ENCODE data around the gene CHD1.

CHD1 gene

DNA sequence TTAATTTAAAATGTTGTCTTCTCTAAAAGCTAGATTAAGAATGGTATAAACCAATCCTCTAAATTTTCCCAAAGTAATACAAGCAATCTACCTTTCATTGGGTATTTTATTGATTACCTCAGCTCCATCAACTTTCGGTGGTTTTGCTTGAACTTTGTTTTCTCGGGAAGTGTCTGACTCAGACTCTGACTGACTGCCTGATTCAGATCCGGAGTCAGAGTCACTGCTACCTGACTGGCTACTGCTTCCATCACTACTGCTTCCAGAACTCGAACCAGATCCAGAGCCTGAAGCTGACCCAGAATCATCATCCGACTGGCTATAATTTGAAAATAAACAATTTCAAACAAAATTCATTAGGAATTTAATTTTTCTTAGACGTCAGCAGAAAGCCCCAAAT, 24.0 kb downstream of the CHD1 start:
- no peak for DNase-seq (ENCODE audit: low read depth in 2 of 2)

DNA sequence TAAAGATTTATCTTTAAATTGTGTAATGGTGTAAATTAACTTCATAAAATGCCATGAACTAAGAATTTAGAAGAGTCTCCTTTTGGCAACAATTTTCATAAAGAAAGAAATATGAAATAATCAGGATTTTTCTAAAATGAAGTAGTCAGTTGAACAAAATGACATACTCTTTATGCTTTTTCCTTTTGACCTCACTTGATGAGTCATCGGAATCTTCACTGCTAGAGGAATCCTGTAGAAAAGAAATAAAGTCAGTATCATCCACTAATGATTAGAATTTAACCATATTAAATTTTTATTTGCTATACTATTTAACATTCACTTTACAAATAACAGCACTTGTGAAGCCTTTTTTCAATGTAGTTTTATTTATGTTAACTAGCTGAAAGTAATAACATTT, 26.1 kb downstream of the CHD1 start:
- DNase-seq (ENCODE audit: low read depth in 2 of 2), result no peak

DNA sequence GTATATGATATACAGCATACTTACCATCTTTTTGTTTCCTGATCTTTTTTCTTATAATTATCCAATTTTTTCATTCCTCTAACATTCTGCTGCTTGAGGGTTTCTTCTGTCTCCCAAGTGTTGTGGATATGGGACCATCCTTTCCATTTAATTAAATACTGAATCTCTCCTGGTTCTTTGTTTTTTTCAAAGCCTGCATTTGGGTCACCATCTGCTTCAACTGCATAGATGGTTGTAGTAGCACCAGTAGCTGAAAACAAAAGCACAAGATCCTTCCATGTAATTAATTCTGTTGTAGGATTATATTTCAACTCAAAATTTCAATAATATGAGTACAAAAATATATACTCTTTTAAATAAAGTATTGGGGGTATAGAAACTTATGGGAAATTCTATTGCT, 29.4 kb downstream of the CHD1 start:
- no peak for DNase-seq (ENCODE audit: low read depth in 2 of 2)

DNA sequence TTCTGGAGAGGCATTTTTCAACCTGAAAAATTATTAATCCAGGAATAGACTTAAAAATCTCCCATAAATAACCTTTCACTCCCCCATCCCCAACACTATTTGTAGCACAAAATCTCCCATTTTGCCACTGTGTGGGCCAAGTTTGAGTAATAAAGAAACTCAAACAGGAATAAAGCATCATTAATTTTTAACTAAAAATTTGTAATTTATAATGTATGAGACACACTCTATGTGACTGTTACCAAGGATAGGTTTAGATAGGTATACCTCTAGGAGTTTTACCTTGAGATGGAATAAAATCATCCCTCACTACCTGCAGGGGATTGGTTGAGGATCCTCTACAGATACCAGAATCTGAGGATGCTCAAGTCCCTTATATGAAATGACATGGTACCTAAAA, 30.1 kb downstream of the CHD1 start:
- no peak for DNase-seq (ENCODE audit: low read depth in 2 of 2)

DNA sequence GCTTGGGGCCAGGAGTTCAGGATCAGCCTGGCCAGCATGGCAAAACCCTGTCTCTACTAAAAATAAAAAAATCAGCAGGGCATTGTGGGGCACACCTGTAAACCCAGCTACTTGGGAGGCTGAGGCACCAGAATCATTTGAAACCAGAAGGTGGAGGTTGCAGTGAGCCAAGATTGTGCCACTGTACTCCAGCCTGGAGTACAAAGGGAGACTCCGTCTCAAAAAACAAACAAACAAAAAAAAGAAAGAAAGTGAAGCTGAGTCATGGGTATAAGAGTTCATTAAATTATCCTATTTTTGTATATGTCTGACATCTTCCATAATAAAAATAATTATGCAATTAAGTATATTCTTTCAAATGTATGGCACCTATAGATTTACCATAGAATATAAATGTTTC, 37.2 kb downstream of the CHD1 start:
- no peak for DNase-seq (ENCODE audit: low read depth in 2 of 2)

DNA sequence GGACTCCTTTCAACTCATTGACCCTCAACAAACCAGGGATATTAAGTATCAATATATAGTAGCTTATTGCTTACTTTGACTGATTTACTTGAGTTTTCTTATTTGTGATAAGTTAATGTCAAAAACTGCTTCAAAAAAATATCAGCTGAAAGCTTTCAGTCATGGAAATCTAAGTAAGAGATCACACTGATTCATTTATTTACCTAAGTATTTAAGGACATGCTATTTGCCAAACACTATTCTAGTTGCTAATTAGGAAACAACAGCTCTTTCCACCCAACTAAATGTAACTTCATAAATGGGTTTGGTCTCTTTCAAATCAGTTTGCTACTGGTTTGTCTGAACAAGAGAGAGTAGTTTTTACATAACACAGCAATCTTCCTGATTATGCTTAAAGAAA, 48.2 kb downstream of the CHD1 start:
- DNase-seq (ENCODE audit: low read depth in 2 of 2), result no peak

DNA sequence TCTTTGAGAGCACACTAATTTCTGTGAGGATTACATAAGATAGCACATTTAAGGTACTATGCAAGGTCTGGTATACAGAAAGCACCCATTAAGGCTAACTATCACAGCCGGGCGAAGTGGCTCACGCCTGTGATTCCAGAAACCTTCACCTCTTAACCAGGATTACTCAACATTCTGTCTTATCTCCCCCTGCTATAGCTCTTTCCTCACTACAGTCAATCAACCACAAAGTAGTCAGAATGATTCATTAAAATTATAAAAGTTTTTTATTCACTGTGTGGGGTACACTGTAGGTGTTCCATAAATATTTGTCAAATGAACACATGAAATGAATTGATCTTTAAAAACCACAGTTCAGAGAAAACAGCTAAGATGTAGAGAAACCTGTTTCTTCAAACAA, 48.7 kb downstream of the CHD1 start:
- DNase-seq (ENCODE audit: low read depth in 2 of 2), result no peak

DNA sequence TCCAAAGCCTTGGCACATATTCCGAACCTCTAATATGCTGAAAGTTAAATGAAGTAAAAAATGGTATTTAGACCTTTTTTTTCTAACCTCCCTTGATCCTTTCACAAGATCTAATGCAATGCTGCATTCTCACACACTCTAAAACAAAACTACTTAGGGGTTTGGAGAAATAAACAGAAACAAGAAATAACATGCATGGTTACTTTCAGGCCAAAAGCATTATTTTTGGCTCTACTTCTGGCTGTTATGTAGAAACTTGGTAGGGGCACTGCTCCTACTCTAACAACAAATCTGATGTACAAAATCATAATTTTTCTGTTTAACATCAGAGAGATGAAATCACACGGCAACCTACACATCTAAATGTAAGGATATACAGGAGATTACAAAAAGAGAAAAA, 51.2 kb downstream of the CHD1 start:
- no peak for DNase-seq (ENCODE audit: low read depth in 2 of 2)

DNA sequence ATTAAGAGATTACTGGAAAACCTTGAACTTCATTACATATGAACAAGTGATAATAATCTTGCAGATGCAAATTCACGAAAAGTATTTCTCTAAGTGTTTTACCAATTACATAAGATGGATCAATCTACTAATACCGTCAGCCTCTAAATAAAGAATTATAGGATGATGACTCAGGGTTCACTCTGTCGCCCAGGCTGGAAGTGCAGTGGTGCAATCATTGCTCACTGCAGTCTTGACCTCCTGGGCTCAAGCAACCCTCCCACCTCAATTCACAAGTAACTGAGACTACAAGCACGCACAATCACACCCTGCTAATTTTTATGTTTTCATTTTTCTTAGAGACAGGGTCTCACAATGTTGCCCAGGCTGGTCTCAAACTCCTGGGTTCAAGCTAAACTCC, 56.1 kb downstream of the CHD1 start:
- DNase-seq (ENCODE audit: low read depth in 2 of 2), result no peak

DNA sequence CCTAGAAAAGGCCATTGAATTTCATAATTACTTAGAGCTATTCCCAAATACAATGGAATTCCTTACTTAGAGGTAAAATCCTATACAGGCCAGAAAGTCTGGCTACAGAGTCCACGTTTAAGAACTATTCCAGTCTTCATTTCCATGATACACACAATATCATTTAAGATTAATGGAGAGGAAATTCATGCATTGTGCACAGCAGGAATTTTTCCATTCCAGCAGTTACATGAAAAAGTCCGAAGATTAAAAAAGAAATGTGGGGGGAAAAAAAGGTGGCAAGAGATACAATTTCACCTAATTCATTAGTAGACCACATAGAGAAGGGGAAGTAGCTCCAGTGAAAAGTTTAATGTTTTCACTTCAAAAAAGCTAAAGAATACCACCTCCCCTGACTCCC, 63.1 kb downstream of the CHD1 start:
- no peak for DNase-seq (ENCODE audit: low read depth in 2 of 2)

DNA sequence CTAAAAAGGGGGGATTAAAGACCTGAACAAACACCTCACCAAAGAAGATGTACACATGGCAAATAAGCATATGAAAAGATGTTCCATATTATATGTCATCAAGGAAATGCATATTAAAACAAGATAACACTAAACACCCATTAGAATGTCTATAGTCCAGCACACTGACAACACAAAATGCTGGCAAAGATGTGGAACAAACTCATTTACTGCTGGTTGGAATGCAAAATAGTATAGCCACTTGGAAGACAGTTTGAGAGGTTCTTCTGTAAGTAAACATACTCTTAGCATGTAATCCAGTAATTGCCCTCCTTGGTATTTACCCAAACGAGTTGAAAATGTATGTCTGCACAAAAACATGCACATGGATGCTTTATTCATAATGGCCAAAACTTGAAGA, 81.8 kb downstream of the CHD1 start:
- no peak for DNase-seq (ENCODE audit: low read depth in 2 of 2)

DNA sequence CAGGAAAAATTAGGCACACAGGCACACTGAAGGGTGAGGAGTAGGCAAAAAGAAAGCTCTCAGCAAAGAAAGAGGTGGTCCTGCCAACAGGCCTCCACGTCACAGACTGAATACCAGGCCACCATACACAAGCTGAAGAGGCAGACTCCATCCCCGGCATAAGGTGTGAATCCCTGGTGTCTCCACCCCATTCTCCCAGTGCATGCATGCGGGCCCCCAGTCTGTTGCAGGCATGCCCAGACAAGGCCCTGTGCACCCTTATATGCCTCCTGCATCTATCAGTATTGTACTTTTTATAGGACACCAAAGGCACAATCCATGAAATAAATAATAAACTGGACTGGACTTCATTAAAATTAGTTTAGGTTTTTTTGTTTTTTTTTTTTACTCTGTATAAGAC, 82.3 kb downstream of the CHD1 start:
- DNase-seq (ENCODE audit: low read depth in 2 of 2), result no peak

DNA sequence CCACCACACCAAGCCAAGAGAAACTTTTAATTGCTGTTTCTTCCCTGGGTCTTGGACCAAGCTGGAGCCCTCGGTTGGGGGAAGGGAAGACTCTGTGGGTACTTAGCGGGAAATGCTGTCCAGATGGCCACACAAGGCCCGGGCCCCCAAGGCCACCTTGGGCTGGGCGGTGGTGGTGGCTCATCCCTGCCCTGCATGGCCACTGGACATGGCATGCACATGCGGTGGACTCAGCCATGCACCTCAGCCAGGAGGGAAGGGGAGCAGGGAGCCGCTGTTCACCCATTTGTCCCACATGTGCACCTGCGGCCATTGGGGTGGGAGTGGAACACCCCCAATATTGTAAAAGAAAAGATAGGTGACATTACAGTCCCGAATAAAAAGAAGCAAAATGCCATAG, 82.9 kb downstream of the CHD1 start:
- DNase-seq (ENCODE audit: low read depth in 2 of 2), result no peak

DNA sequence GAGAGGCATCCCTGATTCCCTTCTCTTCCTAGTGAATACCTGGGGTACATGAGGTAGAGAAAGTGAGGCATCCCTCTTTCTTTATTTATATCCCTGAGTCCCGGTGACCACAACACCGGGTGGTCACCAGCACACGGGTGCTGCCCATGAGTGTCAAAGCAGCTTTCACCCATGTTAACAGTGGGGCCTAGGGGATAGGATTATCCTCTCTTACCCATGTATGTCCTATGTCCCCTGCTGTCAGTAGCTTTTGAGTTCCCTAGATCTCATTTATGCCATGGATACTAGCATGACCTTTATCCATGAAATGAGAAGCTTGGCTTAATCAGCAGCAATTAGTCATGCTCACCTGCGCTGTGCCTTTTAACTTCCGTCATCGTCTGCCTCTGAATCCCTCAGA, 83.9 kb downstream of the CHD1 start:
- no peak for DNase-seq (ENCODE audit: low read depth in 2 of 2)

DNA sequence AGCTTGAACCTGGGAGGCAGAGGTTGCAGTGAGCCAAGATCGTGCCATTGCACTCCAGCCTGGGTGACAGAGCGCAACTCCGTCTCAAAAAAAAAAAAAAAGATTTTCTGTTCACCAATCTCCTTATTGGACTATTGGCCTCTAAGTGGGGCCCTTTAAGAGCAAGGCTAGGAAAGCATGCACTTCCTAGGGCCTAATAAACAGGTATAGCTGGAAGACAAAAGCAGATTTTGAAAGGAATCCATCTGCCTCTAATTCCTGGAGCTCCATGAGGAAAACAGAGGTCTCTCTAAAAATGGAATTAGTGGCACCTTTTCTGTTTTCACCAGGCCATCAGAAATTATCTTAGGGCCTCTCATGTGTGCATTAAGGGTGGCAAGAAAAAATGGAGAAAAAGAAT, 85.3 kb downstream of the CHD1 start:
- DNase-seq (ENCODE audit: low read depth in 2 of 2), result no peak

DNA sequence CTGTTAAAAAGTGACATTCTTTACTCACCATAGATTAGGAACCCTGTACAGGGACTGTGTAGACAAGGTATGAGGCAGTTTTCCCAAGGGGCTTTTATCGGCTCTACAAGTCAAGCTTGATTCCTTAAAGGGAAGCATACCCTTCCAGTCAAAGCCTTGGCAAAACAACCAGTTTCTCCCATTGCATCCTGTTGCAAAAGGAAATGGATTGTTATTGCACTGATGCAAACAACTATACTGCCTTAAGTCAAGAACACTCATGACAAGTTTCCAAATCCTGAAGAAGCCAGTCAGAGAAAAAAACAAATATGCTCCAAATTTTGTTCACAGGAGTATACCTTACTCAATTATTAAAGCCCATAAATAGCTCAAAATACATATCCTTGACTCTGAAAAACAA, 87.9 kb downstream of the CHD1 start:
- no peak for DNase-seq (ENCODE audit: low read depth in 2 of 2)

DNA sequence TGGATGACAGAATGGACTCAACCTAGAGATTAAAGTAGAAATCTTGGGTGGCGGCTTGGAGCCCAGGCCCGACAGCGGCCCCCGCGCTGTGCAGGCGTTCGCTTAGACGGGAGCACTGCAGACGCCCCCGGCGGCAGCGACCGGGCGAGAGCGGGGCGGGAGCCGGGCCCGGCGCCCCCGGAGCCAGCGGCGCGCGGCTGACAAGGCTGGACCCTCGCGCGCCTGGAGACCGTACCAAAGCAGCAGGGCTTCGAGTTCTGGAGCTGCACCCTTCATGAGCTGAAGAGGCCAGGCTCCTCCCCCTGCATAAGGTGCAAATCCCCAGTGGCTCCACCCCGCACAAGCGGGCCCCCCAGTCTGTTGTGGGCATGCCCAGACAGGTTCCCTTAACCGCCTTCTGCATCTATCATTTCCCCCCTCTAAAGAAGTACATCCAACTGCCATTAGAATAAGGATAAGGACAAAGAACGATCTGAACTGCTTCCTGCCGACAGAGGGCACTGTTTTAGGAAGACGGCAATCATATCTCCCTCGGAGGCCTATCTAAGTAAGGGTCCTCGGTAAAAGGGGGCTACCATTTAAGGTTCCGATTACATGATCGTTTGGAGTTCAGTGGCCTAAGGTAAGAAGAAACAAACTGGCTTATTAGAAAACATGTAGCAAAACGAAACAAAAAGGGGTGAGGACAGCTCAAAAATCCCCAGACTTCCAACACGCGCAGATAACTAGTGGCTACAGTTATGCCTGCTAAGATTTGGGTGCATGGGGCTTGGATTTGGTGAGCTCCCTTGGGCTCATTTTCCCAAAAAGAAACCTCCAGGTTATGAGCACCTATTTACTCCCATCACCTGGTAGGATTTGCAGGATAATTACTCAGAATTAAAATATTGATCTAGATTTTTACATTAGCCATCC, 89.1 kb downstream of the CHD1 start:
- DNase-seq (ENCODE audit: low read depth in 2 of 2), result no peak

DNA sequence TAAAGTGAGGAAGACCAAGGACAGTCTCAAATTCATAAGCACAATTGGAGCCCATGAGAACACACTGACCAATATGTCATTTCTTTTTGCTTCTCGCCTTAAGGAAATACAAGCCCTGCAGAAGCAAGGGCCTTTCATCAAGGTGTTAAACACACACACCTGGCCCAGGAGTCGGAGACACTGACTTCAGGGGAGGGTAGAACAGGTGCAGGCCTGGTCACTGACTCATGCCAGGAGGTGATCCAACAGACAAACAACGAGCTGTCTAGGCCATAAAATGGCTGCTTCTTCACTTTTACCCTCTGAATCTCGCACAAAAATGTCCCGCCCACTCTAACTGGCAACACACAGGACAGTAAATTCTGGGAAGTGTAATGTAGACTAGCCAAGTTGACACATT, 92.6 kb downstream of the CHD1 start:
- DNase-seq (ENCODE audit: low read depth in 2 of 2), result no peak

DNA sequence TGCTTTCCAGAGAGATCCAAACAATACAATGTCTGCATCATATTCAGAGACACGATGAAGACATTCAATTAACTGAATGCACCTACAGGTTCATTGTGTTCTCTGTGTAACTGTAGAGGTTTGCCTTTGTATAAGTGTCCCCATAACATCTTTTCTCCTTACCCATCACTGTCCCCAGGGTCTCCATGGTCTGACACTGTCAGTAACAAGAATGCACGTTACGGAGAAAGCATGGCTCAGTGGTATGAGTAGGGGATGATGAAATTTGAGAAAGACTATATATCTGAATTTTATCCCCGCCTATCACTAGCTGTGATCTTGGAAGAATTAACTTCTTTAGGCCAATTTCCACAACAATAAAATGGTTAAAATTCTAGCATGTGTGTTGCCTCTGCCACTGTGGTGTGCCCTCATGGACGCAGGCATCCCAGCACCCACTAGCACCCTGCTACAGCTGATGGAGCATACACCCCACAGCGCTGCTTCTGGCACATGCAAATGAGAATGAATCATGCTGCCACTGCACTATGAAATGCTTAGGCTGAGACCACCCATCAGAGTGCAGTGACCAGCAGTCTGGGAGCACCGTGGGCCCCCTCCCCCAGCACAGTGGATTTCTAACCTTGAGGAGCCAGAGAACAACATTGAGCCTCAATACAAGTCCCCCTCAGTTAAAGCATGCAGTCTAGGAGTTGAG, 101.1 kb downstream of the CHD1 start:
- DNase-seq (ENCODE audit: low read depth in 2 of 2), result no peak

DNA sequence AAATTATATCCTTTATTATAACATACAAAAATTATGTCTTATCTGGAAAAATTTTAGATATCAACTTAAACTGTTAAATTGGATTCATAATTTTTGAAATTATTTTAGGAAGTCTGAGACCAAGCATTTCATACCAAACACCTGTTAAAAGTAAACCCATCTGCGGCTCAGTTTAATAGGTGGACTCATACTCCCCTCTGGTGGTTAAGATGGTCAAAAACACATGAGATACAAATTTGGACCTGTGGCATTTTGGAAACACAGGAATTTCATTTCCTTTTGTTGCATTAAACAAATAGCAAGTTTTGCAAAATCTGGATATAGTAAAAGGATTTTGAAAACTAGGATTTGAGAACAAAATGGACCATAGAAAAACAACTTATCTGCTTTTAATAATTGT, 101.6 kb downstream of the CHD1 start:
- DNase-seq (ENCODE audit: low read depth in 2 of 2), result no peak

DNA sequence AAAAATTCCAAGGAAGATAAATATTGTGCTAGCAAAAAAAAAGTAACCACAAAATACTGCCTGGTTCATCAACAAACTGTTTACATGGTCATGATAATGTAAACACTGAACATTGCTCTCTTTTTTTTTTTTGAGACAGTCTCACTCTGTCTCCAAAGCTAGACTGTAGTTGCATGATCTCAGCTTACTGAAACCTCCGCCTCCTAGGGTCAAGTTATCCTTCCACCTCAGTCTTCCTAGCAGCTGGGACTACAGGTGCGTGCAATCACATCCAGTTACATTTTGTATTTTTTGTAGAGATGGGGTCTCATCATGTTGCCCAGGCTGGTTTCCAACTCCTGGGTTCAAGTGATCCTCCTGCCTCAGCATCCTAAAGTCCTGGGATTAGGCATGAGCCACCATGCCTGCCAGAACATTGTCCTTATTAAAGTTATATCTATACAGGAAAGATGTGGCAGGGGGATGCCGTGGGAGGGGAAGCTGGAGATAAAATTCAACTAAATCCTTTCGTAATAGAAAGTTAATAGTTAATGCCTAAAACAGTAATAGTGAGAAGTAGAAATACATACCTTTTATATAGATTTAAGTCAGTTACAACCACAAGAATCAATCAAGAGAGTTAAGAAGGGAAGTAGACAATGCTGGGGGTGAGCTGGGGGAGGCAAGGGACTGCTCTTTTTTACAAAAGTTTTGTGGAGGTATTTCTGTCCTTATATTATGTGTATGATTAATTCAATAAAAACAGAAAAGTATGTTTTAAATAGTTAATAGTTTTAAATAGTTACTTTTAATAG, 103.0 kb downstream of the CHD1 start:
- no peak for DNase-seq (ENCODE audit: low read depth in 2 of 2)

DNA sequence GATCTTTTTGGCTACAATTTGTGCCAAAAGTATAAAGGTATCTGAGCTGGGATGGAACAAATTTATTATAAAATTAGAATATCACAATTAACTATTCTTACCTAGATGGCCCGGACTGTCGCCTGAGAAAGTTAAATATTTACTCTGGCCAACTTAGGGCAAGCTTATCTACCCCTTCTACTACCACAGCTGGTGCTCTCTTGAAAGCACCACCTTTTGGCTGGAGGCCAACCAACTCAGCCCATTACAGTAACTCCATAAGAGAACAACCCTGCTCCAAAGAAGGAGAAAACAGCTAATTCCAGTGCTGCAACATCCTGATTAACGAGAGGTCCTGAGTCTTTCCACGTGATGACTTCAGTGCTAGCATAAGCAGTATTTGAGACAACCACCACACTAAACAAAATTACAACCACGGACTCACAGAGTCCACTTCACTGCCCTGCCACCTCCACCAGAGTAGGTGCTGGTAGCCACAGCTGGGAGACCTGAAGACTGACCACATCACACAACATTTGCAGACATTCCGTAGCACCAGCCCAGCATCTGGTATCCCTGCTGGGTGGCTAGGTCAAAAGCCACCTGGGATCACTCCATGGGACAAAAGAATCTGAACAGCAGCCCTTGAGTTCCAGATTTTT, 112.1 kb downstream of the CHD1 start:
- DNase-seq (ENCODE audit: low read depth in 2 of 2), result no peak

Measured in activated CD8-positive, alpha-beta memory T cell treated with anti-CD3 and anti-CD28 coated beads for 4 hours (primary cell).